Hematopoietic multipotent progenitor cell treated with erythropoietin and hydrocortisone succinate and interleukin-3 and kit ligand, for 6 days (in vitro differentiated cells): Measurements from ENCODE around the gene VTCN1.
"Not testable (repeated sequence)": the region's sequence is repeated elsewhere in the genome, so short reads cannot be mapped to it uniquely, and the experiment has no call there.

Experiments
- DNase-seq: peaks from one replicate; pipeline ENCODE4 v3.0.0-alpha.2; 2015

VTCN1 gene, protein sequence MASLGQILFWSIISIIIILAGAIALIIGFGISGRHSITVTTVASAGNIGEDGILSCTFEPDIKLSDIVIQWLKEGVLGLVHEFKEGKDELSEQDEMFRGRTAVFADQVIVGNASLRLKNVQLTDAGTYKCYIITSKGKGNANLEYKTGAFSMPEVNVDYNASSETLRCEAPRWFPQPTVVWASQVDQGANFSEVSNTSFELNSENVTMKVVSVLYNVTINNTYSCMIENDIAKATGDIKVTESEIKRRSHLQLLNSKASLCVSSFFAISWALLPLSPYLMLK

DNA sequence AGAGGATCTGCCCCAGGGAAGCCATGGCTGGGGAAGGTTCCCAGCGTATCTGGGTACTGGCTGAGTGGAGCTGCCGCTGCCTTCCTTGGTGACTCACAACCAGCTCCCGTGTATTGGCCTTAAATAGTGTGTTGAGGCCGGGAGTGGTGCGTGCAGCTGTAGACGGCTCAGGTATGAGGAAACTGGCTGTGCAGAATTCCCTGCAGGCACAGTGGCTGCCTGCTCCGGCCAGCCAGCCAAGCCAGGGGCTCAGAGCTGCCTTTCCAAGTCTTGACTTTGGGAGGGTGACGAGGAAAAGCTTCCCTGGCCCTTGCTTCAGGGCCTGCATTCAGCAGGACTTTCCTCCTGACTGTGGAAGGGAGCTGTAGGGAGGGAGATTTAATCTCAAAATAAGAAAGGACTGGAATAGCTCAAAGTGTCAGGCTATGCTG, at the start of gene VTCN1:
TSS of gene VTCN1 (minus strand) at position 97 of the 431 bp plus-strand sequence. CDS start at position 25, 72 bp downstream.
- DNase-seq = no peak

DNA sequence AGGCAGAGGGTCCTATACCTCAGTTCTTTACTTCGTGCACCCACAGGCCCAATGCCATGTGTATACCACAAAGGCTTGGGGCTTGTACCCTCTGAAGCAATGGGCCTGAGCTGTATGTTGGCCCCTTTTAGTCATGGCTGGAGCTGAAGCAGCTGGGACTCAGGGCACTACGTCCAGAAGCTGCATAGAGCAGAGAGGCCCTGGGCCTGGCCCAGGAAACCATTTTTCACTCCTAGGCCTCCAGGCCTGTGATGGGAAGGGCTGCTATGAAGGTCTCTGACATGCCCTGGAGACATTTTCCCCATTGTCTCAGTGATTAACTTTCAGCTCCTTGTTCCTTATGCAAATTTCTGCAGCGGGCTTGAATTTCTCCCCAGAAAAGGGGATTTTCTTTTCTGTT, 48.1 kb upstream of the VTCN1 start:
- no peak for DNase-seq

DNA sequence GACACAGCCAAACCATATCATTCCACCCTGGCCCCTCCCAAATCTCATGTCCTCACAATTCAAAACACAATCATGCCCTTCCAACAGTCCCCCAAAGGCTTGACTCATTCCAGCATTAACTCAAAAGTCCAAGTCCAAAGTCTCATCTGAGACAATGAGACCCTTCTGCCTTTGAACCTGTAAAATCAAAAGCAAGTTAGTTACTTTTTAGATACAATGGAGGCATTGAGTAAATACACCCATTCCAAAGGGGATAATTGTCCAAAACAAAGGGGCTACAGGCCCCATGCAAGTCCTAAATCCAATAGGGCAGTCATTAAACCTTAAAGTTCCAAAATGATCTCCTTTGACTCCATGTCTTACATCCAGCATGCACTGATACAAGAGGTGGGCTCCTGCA, 47.3 kb upstream of the VTCN1 start:
- not testable (repeated sequence) for DNase-seq

DNA sequence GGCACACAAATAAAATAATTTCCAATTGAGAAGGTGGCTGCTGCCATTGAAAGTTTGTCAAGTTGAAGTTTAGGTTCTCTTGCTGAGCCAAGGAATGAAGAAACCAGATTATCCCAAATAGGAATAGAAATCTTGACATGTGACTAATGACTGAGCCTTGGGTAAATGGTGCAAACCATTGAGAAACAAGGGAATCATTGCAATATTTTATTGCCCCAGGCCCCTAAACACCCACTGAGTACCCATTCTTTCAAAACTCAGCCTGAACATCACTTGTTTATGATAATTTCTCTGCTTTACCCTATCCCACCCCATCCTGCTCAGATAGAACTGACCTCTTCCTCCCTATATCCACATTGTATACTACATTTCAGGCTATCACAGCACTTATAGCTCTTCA, 46.6 kb upstream of the VTCN1 start:
- no peak for DNase-seq

DNA sequence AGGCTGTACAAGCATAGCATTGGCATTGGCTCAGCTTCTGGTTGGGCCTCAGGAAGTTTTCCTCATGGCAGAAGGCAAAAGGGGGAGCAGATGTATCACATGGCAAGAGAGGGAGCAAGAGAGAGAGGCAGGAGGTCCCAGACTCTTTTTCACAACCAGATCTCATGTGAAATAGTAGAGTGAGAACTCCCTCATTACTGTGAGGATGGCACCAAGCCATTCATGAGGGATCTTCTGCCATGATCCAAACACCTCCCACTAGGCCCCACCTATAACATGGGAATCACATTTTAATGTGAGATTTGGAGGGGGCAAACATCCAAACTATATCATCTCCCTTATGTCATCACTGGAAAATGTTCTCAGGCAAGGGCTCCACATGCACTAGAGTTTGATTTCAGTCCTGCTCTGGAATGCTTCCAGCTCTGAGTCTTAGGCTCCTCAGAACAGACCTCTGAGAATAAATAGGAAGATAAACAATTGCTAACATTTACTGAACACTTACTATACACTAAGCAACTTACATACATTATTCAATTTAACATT, 39.4 kb upstream of the VTCN1 start:
- DNase-seq = no peak

DNA sequence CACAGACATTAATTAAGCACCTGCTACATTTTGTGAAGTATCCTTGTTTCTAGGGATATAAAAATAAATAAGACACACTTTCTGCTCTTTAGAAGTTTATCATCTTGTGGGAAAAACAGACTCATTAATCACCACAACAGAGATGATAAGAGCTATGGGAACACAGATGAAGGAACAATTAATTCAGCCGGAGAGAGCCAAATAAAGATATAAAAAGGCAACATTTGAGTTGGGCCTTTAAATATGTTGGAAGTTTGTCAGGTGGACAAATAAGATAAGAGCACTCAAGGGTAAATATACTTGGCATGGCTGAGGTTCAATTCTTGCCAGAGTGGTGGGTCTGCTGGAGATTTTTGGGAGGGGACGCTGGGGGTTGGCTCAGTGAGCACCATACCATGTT, 34.2 kb upstream of the VTCN1 start:
- DNase-seq = no peak

DNA sequence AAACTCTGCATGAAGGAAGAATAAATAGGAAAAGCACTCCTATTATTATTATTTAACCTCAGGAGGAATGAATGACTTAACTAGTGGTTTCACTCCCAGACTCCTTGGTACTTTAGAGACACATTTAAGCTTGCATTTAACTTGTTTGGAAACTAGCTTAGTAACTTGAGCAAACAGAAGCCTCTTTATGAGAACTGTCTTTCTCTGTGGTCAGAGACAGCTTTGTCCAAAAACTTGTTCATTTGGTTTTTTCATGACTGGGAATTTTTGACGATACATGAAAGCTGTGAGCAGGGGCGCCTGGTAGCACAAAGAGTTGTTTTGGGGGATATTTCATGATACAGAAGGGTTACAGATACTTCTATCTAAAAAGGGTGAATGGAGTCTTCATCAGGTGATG, 33.6 kb upstream of the VTCN1 start:
- no peak for DNase-seq

DNA sequence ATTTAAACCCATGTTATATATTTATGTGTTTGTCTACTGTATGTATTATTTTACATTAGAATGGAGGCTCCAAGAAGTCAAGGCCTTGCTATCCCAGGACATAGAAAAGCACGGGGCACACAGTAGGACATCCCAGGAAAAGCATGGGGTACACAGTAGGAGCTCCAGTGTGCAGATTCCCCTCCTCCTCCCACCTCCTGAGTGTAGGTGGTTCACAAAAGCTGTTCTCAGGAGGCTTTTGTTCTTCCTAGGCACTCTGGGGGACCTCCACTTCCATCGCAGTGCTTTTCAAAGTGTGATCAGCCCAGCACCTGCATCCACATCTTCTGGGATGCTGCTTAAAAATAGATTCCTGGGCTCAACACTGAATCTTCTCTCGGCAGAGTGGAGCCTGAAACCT, 30.8 kb upstream of the VTCN1 start:
- no peak for DNase-seq

DNA sequence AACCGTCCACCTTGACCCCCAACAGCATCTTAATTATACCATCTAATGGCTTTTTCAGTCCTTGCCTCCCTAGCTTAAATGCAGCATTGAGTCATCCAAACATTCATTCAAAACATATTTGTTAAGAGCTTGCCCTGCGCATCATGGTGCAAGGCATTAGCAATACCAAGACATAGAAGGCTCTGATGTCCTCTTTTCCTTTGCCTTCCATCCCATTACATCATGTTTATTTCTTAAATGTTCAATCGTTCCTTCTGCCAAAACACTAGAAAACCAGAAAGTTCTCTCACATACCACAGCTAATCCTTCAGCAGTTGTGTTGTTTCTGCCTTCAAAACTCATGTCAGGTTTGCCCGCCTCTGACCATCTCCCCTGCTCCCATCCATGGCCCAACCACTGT, 29.8 kb upstream of the VTCN1 start:
- no peak for DNase-seq

DNA sequence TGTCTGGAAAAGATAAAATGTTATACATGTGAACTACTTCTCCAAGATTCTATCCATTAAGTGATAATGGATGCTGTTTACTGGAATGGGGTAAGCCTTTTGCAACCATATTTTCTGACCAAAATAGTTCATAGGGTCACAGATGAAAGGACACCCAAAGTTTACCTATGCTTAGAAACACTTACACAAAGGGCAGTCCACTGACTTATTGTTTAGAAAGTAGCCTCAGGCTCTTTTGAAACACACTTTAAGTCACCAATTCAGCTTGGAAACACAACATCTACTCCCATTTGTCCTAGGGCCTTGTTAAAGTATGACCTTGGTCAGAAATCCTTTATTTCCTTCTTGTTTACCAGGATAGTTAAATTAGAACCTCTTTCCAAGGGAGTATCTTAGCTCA, 28.7 kb upstream of the VTCN1 start:
- DNase-seq = no peak

DNA sequence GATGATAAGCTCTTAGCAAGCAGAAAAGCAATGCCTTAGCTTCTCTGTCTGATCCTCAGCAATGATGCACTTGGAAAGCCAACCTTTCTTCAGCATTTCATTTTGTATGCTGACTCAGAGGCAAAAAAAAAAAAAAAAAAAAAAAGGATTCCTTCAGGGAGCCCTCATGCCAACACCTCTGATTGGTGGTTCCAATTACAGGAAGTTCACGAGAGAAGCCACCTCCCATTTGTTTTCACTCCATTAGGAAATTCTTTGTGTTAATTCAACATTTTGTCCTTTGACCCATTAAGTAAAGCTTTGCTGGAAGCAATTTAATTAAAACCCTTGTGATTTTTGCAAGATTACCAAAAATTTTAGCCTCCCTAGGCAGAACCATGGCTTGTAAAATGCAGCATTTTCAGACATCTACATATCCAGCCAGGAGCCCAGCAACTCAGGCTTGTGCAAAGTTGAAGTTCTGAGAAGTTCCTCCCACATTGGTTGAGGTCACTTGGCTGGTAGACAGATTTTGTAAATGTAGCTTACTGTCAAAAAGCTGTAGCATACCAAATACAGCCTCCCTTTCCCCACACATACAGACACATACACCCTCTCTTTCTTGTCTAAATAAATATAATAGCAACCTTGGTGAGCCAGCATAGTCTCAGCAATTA, 27.1 kb upstream of the VTCN1 start:
- DNase-seq = no peak

DNA sequence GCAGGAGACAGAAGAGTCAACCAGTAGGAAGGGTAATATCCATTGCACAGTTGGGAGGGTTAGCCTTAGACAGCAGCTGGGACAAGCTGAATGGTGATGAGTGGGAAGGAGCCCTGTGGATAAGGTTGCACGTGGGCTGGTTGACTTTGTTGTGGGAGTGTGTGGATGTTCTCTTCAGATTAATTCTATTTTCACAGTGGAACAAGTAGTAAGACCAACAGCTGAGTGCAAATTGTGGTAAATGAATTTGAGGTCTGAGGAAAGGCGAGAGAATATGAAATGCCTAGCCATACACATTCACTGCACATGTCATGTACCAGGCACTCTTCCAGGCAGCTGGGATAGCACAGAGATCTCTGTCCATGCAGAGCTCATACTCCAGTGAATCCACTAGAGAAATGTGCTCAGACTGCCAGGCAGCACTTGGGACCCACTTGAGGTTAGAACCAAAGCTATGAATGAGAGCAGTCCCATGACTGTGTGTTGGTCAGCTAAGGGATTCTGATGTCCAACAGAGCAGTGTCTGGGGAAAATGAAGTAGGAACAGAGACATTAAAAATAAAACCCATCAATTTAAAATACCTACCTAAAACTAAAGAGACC, 25.2 kb upstream of the VTCN1 start:
- no peak for DNase-seq

DNA sequence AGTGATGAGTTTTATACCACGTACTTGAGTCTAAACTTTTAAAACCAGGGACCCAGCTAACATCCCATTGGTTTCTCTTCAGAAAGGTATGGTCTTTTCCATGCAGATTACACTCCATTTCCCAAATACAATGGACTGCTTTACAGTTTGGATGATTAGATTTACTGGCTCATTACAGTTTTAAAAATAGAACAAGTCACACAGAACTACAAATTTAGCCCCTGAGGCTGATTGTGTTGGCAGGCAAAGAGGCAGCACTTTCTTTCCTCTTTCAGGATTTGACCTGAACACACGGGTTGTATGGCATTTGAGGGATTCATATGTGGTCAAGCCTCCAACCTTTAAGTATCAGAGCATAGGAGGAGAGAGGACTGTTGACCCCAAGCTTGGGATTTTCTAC, 21.8 kb upstream of the VTCN1 start:
- DNase-seq = no peak

DNA sequence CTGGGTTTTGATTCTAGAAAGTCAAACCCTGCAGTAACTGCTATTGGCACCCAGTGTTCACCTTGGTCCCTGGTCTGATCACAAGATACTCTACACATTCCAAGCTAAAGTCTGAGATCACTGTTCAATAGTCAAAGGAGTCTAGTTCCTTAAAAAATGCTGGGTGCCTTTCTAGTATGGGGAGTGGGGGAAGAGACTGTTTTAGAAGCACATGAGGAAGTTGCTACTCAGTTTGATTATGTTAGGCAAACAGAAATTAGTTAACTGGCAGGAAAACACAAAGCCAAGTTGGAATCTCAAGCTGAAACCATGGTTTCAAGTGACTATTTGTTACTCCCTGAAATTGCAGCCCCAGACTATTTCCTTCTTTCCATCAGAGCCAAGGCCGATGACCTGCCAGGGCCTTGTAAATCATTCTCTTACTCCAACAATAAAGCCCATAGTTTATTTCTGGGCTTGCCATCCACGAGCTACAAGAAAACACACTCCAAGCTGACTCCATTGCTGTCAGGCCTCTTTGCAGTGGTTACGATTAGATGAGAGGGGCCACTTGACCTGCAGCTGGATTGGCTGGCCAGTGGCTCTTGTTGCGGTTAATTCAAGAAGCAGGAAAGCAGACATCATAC, 21.1 kb upstream of the VTCN1 start:
- no peak for DNase-seq

DNA sequence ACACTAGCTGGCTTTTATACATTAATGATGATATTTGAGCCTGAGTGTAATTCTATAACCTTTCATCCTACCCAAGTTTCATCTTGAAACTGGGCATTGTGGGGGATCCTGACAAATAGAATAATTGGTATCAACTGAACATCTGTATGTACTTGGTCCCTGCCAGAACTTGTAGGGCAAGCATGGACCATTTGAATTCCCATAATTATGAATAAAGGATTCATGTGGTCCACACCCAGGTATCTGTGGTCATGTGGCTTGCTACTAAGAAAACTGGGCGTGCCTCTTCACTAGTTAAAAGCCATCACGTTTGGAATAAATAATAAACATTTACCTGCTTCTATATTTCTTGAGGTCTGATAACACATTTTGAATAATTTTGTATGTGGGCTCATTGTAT, 20.6 kb upstream of the VTCN1 start:
- DNase-seq = no peak

DNA sequence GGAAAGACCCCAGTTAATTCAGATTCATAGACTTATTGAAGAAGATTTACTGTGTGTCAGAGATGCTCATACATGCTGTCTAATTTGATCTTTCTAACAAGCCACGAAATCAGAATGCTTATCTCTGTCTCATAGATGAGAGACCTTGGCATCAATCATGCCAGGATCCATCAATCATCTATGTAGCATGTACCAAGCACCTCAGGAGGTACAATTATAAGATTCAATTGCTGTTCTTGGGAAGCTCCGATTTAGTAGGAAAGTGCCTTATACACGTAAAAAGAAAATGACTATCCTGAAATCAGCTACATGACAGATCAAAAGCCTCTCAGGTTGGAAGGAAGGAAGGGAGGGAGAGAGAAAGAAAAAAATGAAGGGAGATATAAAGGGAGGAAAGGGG, 18.5 kb upstream of the VTCN1 start:
- no peak for DNase-seq

DNA sequence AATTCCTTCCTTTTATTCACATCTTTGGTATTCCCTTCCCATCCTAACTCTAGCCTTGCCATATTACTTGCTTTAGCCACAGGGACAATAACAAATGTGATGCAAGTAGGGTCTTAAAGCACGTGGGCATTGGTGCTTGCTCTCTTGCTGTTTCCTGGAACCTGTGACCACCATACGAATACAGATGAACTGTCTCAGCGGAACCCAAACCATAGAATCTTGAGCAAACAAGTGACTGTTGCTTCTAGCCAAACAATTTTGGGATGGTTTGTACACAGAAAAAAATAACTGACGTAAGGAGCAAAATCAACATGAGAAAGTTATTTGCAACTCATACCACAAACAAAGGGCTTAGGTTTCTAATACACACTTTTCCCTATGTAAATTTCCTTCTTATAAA, 15.2 kb upstream of the VTCN1 start:
- DNase-seq = no peak

DNA sequence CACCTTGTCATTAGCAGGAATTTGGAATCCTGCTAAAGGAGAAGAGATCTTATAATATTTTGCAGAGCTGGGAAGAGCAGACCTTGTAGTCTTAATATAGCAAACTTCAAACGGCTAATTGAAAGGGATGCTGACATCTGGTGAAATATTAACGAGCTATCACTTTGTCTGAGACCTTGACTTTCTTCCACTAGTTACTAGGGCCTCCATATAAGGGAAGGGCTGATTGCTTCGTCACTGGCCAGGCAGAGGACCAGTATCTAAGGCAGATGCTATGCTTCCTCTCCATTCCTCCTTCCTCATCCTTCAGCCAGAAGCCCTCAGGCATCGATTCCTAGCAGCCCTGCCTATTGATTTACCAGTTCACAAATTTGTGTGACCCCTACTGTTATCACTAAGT, 6.0 kb upstream of the VTCN1 start:
- no peak for DNase-seq

DNA sequence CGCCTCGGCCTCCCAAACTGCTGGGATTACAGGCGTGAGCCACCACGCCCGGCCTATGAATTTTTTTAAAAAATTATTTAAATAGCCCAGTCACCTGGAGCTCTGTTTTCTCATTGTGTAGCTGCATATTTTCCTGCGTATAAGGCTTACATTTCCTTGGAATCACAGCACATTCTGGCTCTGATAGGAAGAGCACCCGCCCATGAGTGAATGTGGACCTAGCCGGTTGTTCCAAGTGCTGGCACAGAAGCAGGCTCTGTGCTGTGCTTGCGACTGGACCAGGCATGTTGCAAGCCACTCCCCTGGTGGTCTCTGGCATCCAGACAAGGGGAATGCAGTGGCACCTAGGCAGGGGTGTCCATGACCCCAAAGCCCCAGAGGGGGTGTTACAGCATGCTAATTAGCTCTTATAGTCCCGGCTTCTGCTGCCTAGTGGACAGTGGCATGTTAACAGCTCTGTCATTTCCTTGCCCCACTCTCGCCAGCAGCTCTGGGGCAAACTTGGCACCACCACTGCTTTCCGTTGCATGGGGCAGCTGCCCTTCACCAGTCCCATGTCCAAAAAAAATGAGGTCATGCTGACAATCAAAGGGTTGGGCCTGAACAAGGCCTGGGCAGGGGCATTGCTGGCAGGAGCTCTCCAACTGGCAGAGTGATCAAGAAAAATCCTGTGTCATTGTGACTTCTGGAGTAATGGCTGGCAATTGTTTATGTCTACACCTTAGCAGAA, 5.2 kb upstream of the VTCN1 start:
- DNase-seq = no peak

DNA sequence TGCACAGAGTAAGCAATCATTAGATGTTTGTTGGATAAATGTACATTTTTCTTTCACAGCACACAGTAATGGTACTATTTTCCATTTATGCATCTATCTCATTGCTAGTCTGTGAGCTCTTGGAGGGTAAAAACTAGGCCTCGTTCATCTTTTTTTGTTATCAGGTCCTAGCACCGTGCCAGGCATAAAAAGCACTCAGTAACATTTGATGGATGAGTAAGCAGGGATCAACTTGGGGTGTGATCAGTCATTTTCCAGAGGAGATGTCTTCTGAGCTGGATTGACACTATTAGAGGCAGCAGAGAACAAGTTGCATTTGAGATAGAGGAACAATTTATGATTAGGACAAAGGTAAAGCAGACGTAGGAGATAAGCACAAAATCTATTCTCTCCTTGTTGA, 4.3 kb upstream of the VTCN1 start:
- no peak for DNase-seq

DNA sequence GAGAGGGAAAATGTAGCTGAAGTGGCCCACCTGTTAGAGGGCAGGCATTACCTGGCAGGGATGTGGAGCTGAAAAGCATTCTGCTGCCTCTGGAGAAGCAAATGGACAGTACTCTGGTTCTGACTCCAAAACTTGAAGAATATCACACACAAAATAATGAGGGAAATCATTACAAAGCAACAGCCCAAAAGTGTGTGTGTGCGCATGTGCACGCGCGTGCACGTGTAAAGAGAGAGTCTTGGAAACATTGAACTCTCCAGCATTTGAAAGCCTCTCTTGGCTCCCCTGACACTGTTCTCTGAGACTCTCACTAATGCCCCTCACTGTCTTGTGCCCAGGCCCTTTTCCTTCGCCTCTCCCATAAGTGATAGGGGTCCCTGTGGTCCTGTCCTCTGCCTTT, 2.3 kb upstream of the VTCN1 start:
- no peak for DNase-seq

DNA sequence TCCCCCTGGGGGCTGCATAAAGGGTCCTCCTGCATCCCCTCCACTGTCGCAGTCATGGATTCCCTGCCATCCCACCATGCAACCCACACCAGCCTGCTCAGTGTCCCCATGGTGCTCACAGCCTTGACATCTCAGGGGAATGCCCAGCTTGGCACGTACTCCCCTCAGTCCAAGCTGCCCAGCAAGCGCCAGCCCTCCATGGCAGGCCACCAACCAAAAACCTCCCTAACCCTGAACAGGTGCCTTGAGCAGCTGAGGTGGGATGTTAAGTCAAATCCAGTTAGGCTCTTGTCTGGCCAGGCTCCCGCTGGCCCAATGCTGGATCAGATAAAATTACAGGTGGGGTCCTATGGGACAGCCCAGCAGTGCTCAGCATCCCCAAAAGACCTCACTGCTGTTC, 341 bp downstream of the VTCN1 start:
- no peak for DNase-seq

DNA sequence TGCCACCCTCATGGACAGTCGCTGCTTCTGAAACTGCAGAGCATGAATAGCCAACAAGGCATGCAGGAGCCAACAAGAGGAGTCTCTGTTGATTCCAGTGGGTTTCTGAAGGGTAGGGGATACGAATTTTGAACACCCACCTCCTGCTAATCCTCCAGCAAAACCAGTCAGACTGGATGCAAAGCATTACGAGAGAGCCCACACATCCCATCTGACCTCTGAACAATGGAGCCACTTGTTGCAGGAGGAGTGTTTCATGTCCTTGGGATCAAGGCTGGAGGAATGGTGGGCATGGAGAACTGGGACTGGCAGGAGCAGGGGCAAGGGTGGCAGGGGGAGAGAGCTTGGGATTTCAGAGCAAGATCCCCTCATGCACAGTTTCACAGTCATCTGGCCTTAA, 1.6 kb downstream of the VTCN1 start:
- DNase-seq = no peak
